ENCODE measurements around the gene ANP32D.
"Not testable (repeated sequence)": the region's sequence is repeated elsewhere in the genome, so short reads cannot be mapped to it uniquely, and the experiment has no call there.

Gene ANP32D

GRCh38 chr12:48446161-48446776 is 26.1 kb upstream of the ANP32D start:
- no peak overlapping the region for H3K9ac ChIP-seq (ENCODE audit: low read length)
- no peaks in the 10 kb centered on the region for H3K4me1 ChIP-seq (ENCODE audit: insufficient read depth, low read length, severe bottlenecking)
- no peaks in the 10 kb centered on the region for H3K79me2 ChIP-seq (ENCODE audit: insufficient read depth, low read length)
- no peaks in the 10 kb centered on the region for H4K20me1 ChIP-seq (ENCODE audit: insufficient read depth, low read length)
- H3F3A ChIP-seq (ENCODE audit: insufficient read depth, low read length): no peaks in the 10 kb centered on the region
- no peak overlapping the region for H3K4me3 ChIP-seq (ENCODE audit: low read depth, low read length, poor library complexity, severe bottlenecking)
- no peaks in the 10 kb centered on the region for H3K9me2 ChIP-seq (ENCODE audit: low read depth, low read length)
- no peak overlapping the region for H3K4me2 ChIP-seq (ENCODE audit: low read length)
- no peaks in the 10 kb centered on the region for H3K27me3 ChIP-seq (ENCODE audit: insufficient read depth, low read length)
- TF ChIP-seq EZH2 (IDR thresholded peaks at IDR 0.05; ENCODE audit: borderline replicate concordance, low read length) (no peak), CTCF (IDR thresholded peaks at IDR 0.05; ENCODE audit: low read length) (no peak)
- no peak overlapping the region for H3K27ac ChIP-seq (ENCODE audit: low read depth, low read length, poor library complexity, severe bottlenecking)
- no peak overlapping the region for H2AFZ ChIP-seq (ENCODE audit: low read length)
- H3K9me3 ChIP-seq (ENCODE audit: low read length): no peaks in the 10 kb centered on the region
- no peaks in the 10 kb centered on the region for H3K36me3 ChIP-seq (ENCODE audit: insufficient read depth, low read length)

GRCh38 chr12:48447755-48448154 is 24.6 kb upstream of the ANP32D start:
- Histone ChIP-seq H3K4me2 (ENCODE audit: low read length) (no peak overlapping the region), H3K27me3 (ENCODE audit: insufficient read depth, low read length) (no peaks in the 10 kb centered on the region), H3K36me3 (ENCODE audit: insufficient read depth, low read length) (no peaks in the 10 kb centered on the region), H2AFZ (ENCODE audit: low read length) (no peak overlapping the region), H3K79me2 (ENCODE audit: insufficient read depth, low read length) (no peaks in the 10 kb centered on the region), H3F3A (ENCODE audit: insufficient read depth, low read length) (no peaks in the 10 kb centered on the region), H3K27ac (ENCODE audit: low read depth, low read length, poor library complexity, severe bottlenecking) (no peak overlapping the region), H3K4me3 (ENCODE audit: low read depth, low read length, poor library complexity, severe bottlenecking) (no peak overlapping the region), H3K9ac (ENCODE audit: low read length) (no peak overlapping the region), H3K9me3 (ENCODE audit: low read length) (no peaks in the 10 kb centered on the region), H3K4me1 (ENCODE audit: insufficient read depth, low read length, severe bottlenecking) (no peaks in the 10 kb centered on the region), H4K20me1 (ENCODE audit: insufficient read depth, low read length) (no peaks in the 10 kb centered on the region), H3K9me2 (ENCODE audit: low read depth, low read length) (no peaks in the 10 kb centered on the region)
- TF ChIP-seq CTCF (IDR thresholded peaks at IDR 0.05; ENCODE audit: low read length) (no peak), EZH2 (IDR thresholded peaks at IDR 0.05; ENCODE audit: borderline replicate concordance, low read length) (no peak)

GRCh38 chr12:48451372-48451771 is 21.0 kb upstream of the ANP32D start:
- TF ChIP-seq CTCF (IDR thresholded peaks at IDR 0.05; ENCODE audit: low read length) (no peak), EZH2 (IDR thresholded peaks at IDR 0.05; ENCODE audit: borderline replicate concordance, low read length) (no peak)
- H3K9me2 ChIP-seq (ENCODE audit: low read depth, low read length): no peaks in the 10 kb centered on the region
- no peaks in the 10 kb centered on the region for H3K36me3 ChIP-seq (ENCODE audit: insufficient read depth, low read length)
- no peak overlapping the region for H3K9ac ChIP-seq (ENCODE audit: low read length)
- H2AFZ ChIP-seq (ENCODE audit: low read length): no peak overlapping the region
- H3K9me3 ChIP-seq (ENCODE audit: low read length): no peaks in the 10 kb centered on the region
- H3K4me1 ChIP-seq (ENCODE audit: insufficient read depth, low read length, severe bottlenecking): no peaks in the 10 kb centered on the region
- H3K4me2 ChIP-seq (ENCODE audit: low read length): no peak overlapping the region
- no peak overlapping the region for H3K4me3 ChIP-seq (ENCODE audit: low read depth, low read length, poor library complexity, severe bottlenecking)
- H3K27ac ChIP-seq (ENCODE audit: low read depth, low read length, poor library complexity, severe bottlenecking): no peak overlapping the region
- no peaks in the 10 kb centered on the region for H3K79me2 ChIP-seq (ENCODE audit: insufficient read depth, low read length)
- no peaks in the 10 kb centered on the region for H4K20me1 ChIP-seq (ENCODE audit: insufficient read depth, low read length)
- H3K27me3 ChIP-seq (ENCODE audit: insufficient read depth, low read length): no peaks in the 10 kb centered on the region
- H3F3A ChIP-seq (ENCODE audit: insufficient read depth, low read length): no peaks in the 10 kb centered on the region

GRCh38 chr12:48452961-48453360 is 19.4 kb upstream of the ANP32D start:
- H3K27ac ChIP-seq (ENCODE audit: low read depth, low read length, poor library complexity, severe bottlenecking); H2AFZ ChIP-seq (ENCODE audit: low read length); H3K27me3 ChIP-seq (ENCODE audit: insufficient read depth, low read length); H3K4me2 ChIP-seq (ENCODE audit: low read length); H3K4me1 ChIP-seq (ENCODE audit: insufficient read depth, low read length, severe bottlenecking); H3F3A ChIP-seq (ENCODE audit: insufficient read depth, low read length); H3K9me2 ChIP-seq (ENCODE audit: low read depth, low read length); H4K20me1 ChIP-seq (ENCODE audit: insufficient read depth, low read length); H3K9me3 ChIP-seq (ENCODE audit: low read length); H3K79me2 ChIP-seq (ENCODE audit: insufficient read depth, low read length); H3K4me3 ChIP-seq (ENCODE audit: low read depth, low read length, poor library complexity, severe bottlenecking); H3K36me3 ChIP-seq (ENCODE audit: insufficient read depth, low read length); H3K9ac ChIP-seq (ENCODE audit: low read length): not testable (repeated sequence)

All from OCI-LY1 (cell line).